Activated CD8-positive, alpha-beta memory T cell treated with anti-CD3 and anti-CD28 coated beads for 4 hours (primary cell): ENCODE measurements around the gene GALNTL6.

Experiments used
- DNase-seq, 2 donors: peaks; one replicate each; pipeline ENCODE4 v3.0.0-alpha.2; 2020; ENCODE audit warnings: low read depth in 2 of 2

GALNTL6 gene

GRCh38 chr4:171812665-171813525 lies at the start of gene GALNTL6:
TSS of gene GALNTL6 (plus strand) at chr4:171813404.
- no peak for DNase-seq

- no peak for DNase-seq
These were observed 47.7 kb upstream of the GALNTL6 start for GRCh38 chr4:171765514-171765913.

GRCh38 chr4:171774642-171775190 lies 38.5 kb upstream of the GALNTL6 start:
- no peak for DNase-seq

- DNase-seq, result no peak
These were observed 33.9 kb upstream of the GALNTL6 start for GRCh38 chr4:171779301-171779700.

- DNase-seq, result no peak
These were observed 27.8 kb upstream of the GALNTL6 start for GRCh38 chr4:171785388-171785787.

GRCh38 chr4:171793723-171794122 lies 19.5 kb upstream of the GALNTL6 start:
- DNase-seq, result no peak

- DNase-seq, result no peak
These were observed 18.7 kb upstream of the GALNTL6 start for GRCh38 chr4:171794528-171794927.

GRCh38 chr4:171809854-171810253 lies 3.4 kb upstream of the GALNTL6 start:
- no peak for DNase-seq

- DNase-seq, result no peak
These were observed 905 bp upstream of the GALNTL6 start for GRCh38 chr4:171812333-171812664.

- DNase-seq, result no peak
These were observed 484 bp downstream of the GALNTL6 start for GRCh38 chr4:171813526-171814250.

- no peak for DNase-seq
These were observed 1.3 kb downstream of the GALNTL6 start for GRCh38 chr4:171814545-171814944.

GRCh38 chr4:171817026-171817425 lies 3.8 kb downstream of the GALNTL6 start:
- no peak for DNase-seq

GRCh38 chr4:171834640-171835039 lies 21.4 kb downstream of the GALNTL6 start:
- no peak for DNase-seq

GRCh38 chr4:171843456-171843855 lies 30.3 kb downstream of the GALNTL6 start:
- DNase-seq, result no peak

- DNase-seq, result no peak
These were observed 33.0 kb downstream of the GALNTL6 start for GRCh38 chr4:171846232-171846631.

- DNase-seq, result no peak
These were observed 33.7 kb downstream of the GALNTL6 start for GRCh38 chr4:171846893-171847292.

- DNase-seq, result no peak
These were observed 34.5 kb downstream of the GALNTL6 start for GRCh38 chr4:171847751-171848150.

- no peak for DNase-seq
These were observed 36.5 kb downstream of the GALNTL6 start for GRCh38 chr4:171849686-171850222.

GRCh38 chr4:171851295-171851694 lies 38.1 kb downstream of the GALNTL6 start:
- no peak for DNase-seq

- no peak for DNase-seq
These were observed 44.3 kb downstream of the GALNTL6 start for GRCh38 chr4:171857302-171858012.

- DNase-seq, result no peak
These were observed 62.1 kb downstream of the GALNTL6 start for GRCh38 chr4:171875291-171875690.

GRCh38 chr4:171876636-171877035 lies 63.4 kb downstream of the GALNTL6 start:
- no peak for DNase-seq
